H9 (cell line): ENCODE results near the gene MAP3K1. TPM values are rescaled to one million over a fixed set of nuclear protein-coding genes. Genes with fewer than 3 reads are reported as not detected.

Experiments used
- DNase-seq: peaks from one replicate; pipeline ENCODE4 v3.0.0-alpha.2; 2017
- H2AFZ ChIP-seq: one replicate; pipeline ENCODE4 v1.6.1; 2013; ENCODE audit warnings: mild to moderate bottlenecking, low read length, control low read depth, moderate library complexity
- H2AK5ac ChIP-seq: 2 replicates; pipeline ENCODE4 v1.6.1; 2013; ENCODE audit warnings: low read length, control low read depth, mixed read lengths; ENCODE audit not compliant: insufficient read length
- H2BK120ac ChIP-seq: one replicate; pipeline ENCODE4 v1.6.1; 2013; ENCODE audit warnings: low read depth, mild to moderate bottlenecking, low read length, control low read depth, inconsistent platforms; ENCODE audit not compliant: poor library complexity, severe bottlenecking
- H2BK12ac ChIP-seq: 2 replicates; pipeline ENCODE4 v1.6.1; 2013; ENCODE audit warnings: low read length, control low read depth, mixed read lengths, low read depth; ENCODE audit not compliant: insufficient read length
- H2BK15ac ChIP-seq: 2 replicates; pipeline ENCODE4 v1.6.1; 2013; ENCODE audit warnings: low read depth, low read length, control low read depth
- H2BK20ac ChIP-seq: one replicate; pipeline ENCODE4 v1.6.1; 2013; ENCODE audit warnings: low read depth, mild to moderate bottlenecking, low read length, control low read depth, inconsistent platforms; ENCODE audit not compliant: poor library complexity, severe bottlenecking
- H2BK5ac ChIP-seq: 2 replicates; pipeline ENCODE4 v1.6.1; 2013; ENCODE audit warnings: low read length, control low read depth, mixed read lengths; ENCODE audit not compliant: insufficient read length
- H3K14ac ChIP-seq: 2 replicates; pipeline ENCODE4 v1.6.1; 2013; ENCODE audit warnings: low read length, control low read depth; ENCODE audit not compliant: insufficient read depth
- H3K18ac ChIP-seq: 2 replicates; pipeline ENCODE4 v1.6.1; 2013; ENCODE audit warnings: low read depth, mild to moderate bottlenecking, mixed read lengths, low read length, control low read depth; ENCODE audit not compliant: insufficient read length
- H3K23ac ChIP-seq: 2 replicates; pipeline ENCODE4 v1.6.1; 2013; ENCODE audit warnings: low read length, control low read depth, mixed read lengths, low read depth; ENCODE audit not compliant: insufficient read length
- H3K23me2 ChIP-seq: 2 replicates; pipeline ENCODE4 v1.6.1; 2013; ENCODE audit warnings: low read depth, mild to moderate bottlenecking, mixed read lengths, low read length, control low read depth; ENCODE audit not compliant: insufficient read length, poor library complexity, severe bottlenecking
- H3K27ac ChIP-seq: 2 replicates; pipeline ENCODE4 v1.5.1; 2013; ENCODE audit warnings: low read length, control low read depth, mixed read lengths, low read depth; ENCODE audit not compliant: insufficient read length
- H3K27me3 ChIP-seq: 2 replicates; pipeline ENCODE4 v1.6.1; 2013; ENCODE audit warnings: low read length, control low read depth, inconsistent platforms; ENCODE audit not compliant: insufficient read depth
- H3K4ac ChIP-seq: 2 replicates; pipeline ENCODE4 v1.6.1; 2013; ENCODE audit warnings: low read depth, mild to moderate bottlenecking, control low read depth, inconsistent platforms, low read length, moderate library complexity
- H3K4me1 ChIP-seq: 2 replicates; pipeline ENCODE4 v1.6.1; 2013; ENCODE audit warnings: low read length, control low read depth, inconsistent platforms; ENCODE audit not compliant: insufficient read depth
- H3K4me2 ChIP-seq: 2 replicates; pipeline ENCODE4 v1.6.1; 2013; ENCODE audit warnings: low read length, control low read depth, mixed read lengths; ENCODE audit not compliant: insufficient read length, insufficient read depth
- H3K56ac ChIP-seq: 2 replicates; pipeline ENCODE4 v1.6.1; 2013; ENCODE audit warnings: low read depth, mild to moderate bottlenecking, mixed read lengths, low read length, control low read depth; ENCODE audit not compliant: insufficient read length
- H3K79me1 ChIP-seq: 2 replicates; pipeline ENCODE4 v1.6.1; 2013; ENCODE audit warnings: low read depth, mild to moderate bottlenecking, moderate library complexity, low read length, control low read depth, inconsistent platforms; ENCODE audit not compliant: insufficient read depth, poor library complexity, severe bottlenecking
- H3K79me2 ChIP-seq: 2 replicates; pipeline ENCODE4 v1.6.1; 2013; ENCODE audit warnings: low read length, control low read depth, inconsistent platforms; ENCODE audit not compliant: insufficient read depth
- H3K9ac ChIP-seq: 2 replicates; pipeline ENCODE4 v1.6.1; 2013; ENCODE audit warnings: low read length, control low read depth, mixed read lengths; ENCODE audit not compliant: insufficient read length; ENCODE audit errors: extremely low read depth
- H3K9me3 ChIP-seq: one replicate; pipeline ENCODE4 v1.6.1; 2013; ENCODE audit warnings: low read depth, low read length, inconsistent platforms; ENCODE audit not compliant: control insufficient read depth
- H3T11ph ChIP-seq: one replicate; pipeline ENCODE4 v1.6.1; 2013; ENCODE audit warnings: mild to moderate bottlenecking, low read length, control low read depth, inconsistent platforms
- H4K20me1 ChIP-seq: one replicate; pipeline ENCODE4 v1.6.1; 2013; ENCODE audit not compliant: control insufficient read depth, insufficient read length, insufficient read depth
- H4K5ac ChIP-seq: 2 replicates; pipeline ENCODE4 v1.6.1; 2013; ENCODE audit warnings: low read depth, mild to moderate bottlenecking, mixed read lengths, low read length, control low read depth; ENCODE audit not compliant: insufficient read length
- H4K8ac ChIP-seq: replicated peaks from 2 replicates; pipeline ENCODE4 v1.6.1; 2013; ENCODE audit warnings: low read length, control low read depth, mixed read lengths, low read depth; ENCODE audit not compliant: insufficient read length
- H4K91ac ChIP-seq: 2 replicates; pipeline ENCODE4 v1.6.1; 2013; ENCODE audit warnings: low read depth, mild to moderate bottlenecking, moderate library complexity, mixed read lengths, low read length, control low read depth; ENCODE audit not compliant: insufficient read length
- H3K27ac Mint-ChIP-seq, 3 experiments: 2 replicates in 2 of 3; 3 replicates in 1 of 3; pipeline ENCODE4 v1.8.0; 2020 to 2021; ENCODE audit warnings: mixed read lengths in 3 of 3, mild to moderate bottlenecking in 1 of 3, moderate library complexity in 1 of 3
- H3K27me3 Mint-ChIP-seq: 2 replicates; pipeline ENCODE4 v1.8.0; 2021; ENCODE audit warnings: low read depth, mild to moderate bottlenecking, moderate library complexity, mixed read lengths
- H3K36me3 Mint-ChIP-seq, 3 experiments: 2 replicates in 2 of 3; 3 replicates in 1 of 3; pipeline ENCODE4 v1.8.0; 2020 to 2021; ENCODE audit warnings: low read depth in 3 of 3, mixed read lengths in 3 of 3; ENCODE audit not compliant: insufficient read depth in 1 of 3
- H3K4me1 Mint-ChIP-seq, 2 experiments: 2 replicates each; pipeline ENCODE4 v1.8.0; 2020; ENCODE audit warnings: mixed read lengths in 2 of 2
- H3K4me3 Mint-ChIP-seq, 2 experiments: 2 replicates in 1 of 2; 3 replicates in 1 of 2; pipeline ENCODE4 v1.8.0; 2020 to 2021; ENCODE audit warnings: mild to moderate bottlenecking in 2 of 2, mixed read lengths in 2 of 2, moderate library complexity in 1 of 2
- H3K9me3 Mint-ChIP-seq, 2 experiments: 2 replicates in 1 of 2; 3 replicates in 1 of 2; pipeline ENCODE4 v1.8.0; 2020; ENCODE audit warnings: mild to moderate bottlenecking in 2 of 2, mixed read lengths in 2 of 2, moderate library complexity in 1 of 2
- WGBS: extraction: QIAGEN DNeasy Blood & Tissue Kit; methylation state at CpG from one replicate; pipeline ENCODE4 v1.1.7; 2013; ENCODE audit warnings: missing lambda C conversion rate, low lambda C conversion rate, mixed read lengths; ENCODE audit not compliant: insufficient read length; ENCODE audit errors: extremely low coverage; 5-methylcytosine and 5-hydroxymethylcytosine counted together
- total RNA-seq: library from RNA; stranded (reverse); gene quantifications from 2 replicates; pipeline ENCODE4 v1.2.1, GENCODE V29; 2021
- TF ChIP-seq, protein P1 (sequence below): fragments of 200-600 bp; sonication (generic); conservative IDR thresholded peaks from 3 replicates; pipeline ENCODE4 v1.8.0; 2021; ENCODE audit warnings: antibody characterized with exemption, mild to moderate bottlenecking

MAP3K1 gene
- total RNA-seq, 1 experiment from 2014 or later, result 11.1 TPM

GRCh38 chr5:56873056-56873455 lies 57.7 kb downstream of the MAP3K1 start:
- Histone ChIP-seq H4K91ac (no peak overlapping the region), H4K8ac (no peak overlapping the region), H2BK120ac (no peak overlapping the region), H3K23me2 (no peaks in the 10 kb centered on the region), H3K79me2 (no peaks in the 10 kb centered on the region), H3K56ac (no peak overlapping the region), H2BK15ac (no peak overlapping the region), H2AK5ac (no peak overlapping the region), H2BK5ac (no peak overlapping the region), H3K9ac (no peak overlapping the region), H3K4ac (no peak overlapping the region), H3K9me3 (no peaks in the 10 kb centered on the region), H3K27me3 (no peaks in the 10 kb centered on the region), H3K4me1 (no peaks in the 10 kb centered on the region), H4K20me1 (no peaks in the 10 kb centered on the region), H2BK20ac (no peak overlapping the region), H2AFZ (no peak overlapping the region), H4K5ac (no peak overlapping the region), H2BK12ac (no peak overlapping the region), H3K23ac (no peak overlapping the region), H3K27ac (no peak overlapping the region), H3K14ac (no peak overlapping the region), H3T11ph (no peak overlapping the region), H3K4me2 (no peak overlapping the region), H3K79me1 (no peaks in the 10 kb centered on the region), H3K18ac (no peak overlapping the region)
- TF ChIP-seq, protein P1, sequence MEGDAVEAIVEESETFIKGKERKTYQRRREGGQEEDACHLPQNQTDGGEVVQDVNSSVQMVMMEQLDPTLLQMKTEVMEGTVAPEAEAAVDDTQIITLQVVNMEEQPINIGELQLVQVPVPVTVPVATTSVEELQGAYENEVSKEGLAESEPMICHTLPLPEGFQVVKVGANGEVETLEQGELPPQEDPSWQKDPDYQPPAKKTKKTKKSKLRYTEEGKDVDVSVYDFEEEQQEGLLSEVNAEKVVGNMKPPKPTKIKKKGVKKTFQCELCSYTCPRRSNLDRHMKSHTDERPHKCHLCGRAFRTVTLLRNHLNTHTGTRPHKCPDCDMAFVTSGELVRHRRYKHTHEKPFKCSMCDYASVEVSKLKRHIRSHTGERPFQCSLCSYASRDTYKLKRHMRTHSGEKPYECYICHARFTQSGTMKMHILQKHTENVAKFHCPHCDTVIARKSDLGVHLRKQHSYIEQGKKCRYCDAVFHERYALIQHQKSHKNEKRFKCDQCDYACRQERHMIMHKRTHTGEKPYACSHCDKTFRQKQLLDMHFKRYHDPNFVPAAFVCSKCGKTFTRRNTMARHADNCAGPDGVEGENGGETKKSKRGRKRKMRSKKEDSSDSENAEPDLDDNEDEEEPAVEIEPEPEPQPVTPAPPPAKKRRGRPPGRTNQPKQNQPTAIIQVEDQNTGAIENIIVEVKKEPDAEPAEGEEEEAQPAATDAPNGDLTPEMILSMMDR, result no peak
- Mint-ChIP-seq H3K27ac (no peak overlapping the region), H3K4me1 (no peaks in the 10 kb centered on the region), H3K36me3 (peaks cover 6 to 24% (median 17%) of the 10 kb centered on the region in 3 experiments; a peak in 6 of 7 replicates), H3K9me3 (no peaks in the 10 kb centered on the region), H3K27me3 (no peaks in the 10 kb centered on the region), H3K4me3 (no peak overlapping the region)
- no peak for DNase-seq
- whole genome bisulfite sequencing, result no CpG with 5 or more reads among the region's 3 CpGs
